Thyroid gland (tissue), 4 donors: ENCODE results near the gene CTNNA3. TPM values are rescaled to one million over a fixed set of nuclear protein-coding genes. Genes with fewer than 3 reads are reported as not detected.

Experiments used
- DNase-seq, 2 donors: peaks; one replicate each; pipeline ENCODE4 v3.0.0-alpha.2; 2019
- H3K27ac ChIP-seq, 3 donors: fragments of 200-600 bp; sonication (generic); 1 replicate in 2 of 3; 2 replicates in 1 of 3; pipeline ENCODE4 v1.5.1; 2016 to 2019; ENCODE audit warnings: mild to moderate bottlenecking in 1 of 3, moderate library complexity in 1 of 3
- H3K27me3 ChIP-seq: fragments of 200-600 bp; sonication (generic); one replicate; pipeline ENCODE4 v1.5.1; 2019
- H3K36me3 ChIP-seq, 2 donors: fragments of 200-600 bp; sonication (generic); one replicate each; pipeline ENCODE4 v1.5.1; 2016 to 2019
- H3K4me1 ChIP-seq, 2 donors: fragments of 200-600 bp; sonication (generic); one replicate each; pipeline ENCODE4 v1.5.1; 2017 to 2019
- H3K4me3 ChIP-seq, 3 donors: fragments of 200-600 bp; sonication (generic); replicated peaks in 1 of 3; 1 replicate in 2 of 3; 2 replicates in 1 of 3; pipeline ENCODE4 v1.5.1; 2016; ENCODE audit warnings: mild to moderate bottlenecking in 1 of 3
- H3K9me3 ChIP-seq: fragments of 200-600 bp; sonication (generic); one replicate; pipeline ENCODE4 v1.5.1; 2017
- POLR2A ChIP-seq, 2 donors: fragments of 450-650 bp; IDR thresholded peaks; one replicate each; pipeline ENCODE4 v1.6.1; 2017; ENCODE audit warnings: antibody characterized with exemption in 2 of 2, mild to moderate bottlenecking in 2 of 2, moderate library complexity in 1 of 2
- WGBS, 2 donors: methylation state at CpG; one replicate each; pipeline ENCODE4 v1.1.5; 2017; 5-methylcytosine and 5-hydroxymethylcytosine counted together
- intact Hi-C: fragments of 100-400 bp; cut with DNase I; formaldehyde crosslinking; loops from one replicate; pipeline ENCODE4 v1.15.1; 2023
- total RNA-seq, 4 donors: library from RNA; depleted of rRNA; stranded (reverse); fragments of >200 nt; gene quantifications; one replicate each; pipeline ENCODE4 v1.2.3, GENCODE V29; 2016
- TF ChIP-seq, protein P1 (sequence below), 6 experiments: fragments of 200-600 bp in 3 of 6; fragments of 450-650 bp in 3 of 6; sonication (generic) in 3 of 6; IDR thresholded peaks; one replicate each; pipeline ENCODE4 v1.5.1; 2016 to 2019; ENCODE audit warnings: antibody characterized with exemption in 6 of 6, mild to moderate bottlenecking in 2 of 6, inconsistent platforms in 1 of 6, moderate library complexity in 1 of 6

Gene CTNNA3
- total RNA-seq, 4 donors from 2014 or later, result 0.11 to 0.79 (median 0.13) TPM; not detected in 1

DNA sequence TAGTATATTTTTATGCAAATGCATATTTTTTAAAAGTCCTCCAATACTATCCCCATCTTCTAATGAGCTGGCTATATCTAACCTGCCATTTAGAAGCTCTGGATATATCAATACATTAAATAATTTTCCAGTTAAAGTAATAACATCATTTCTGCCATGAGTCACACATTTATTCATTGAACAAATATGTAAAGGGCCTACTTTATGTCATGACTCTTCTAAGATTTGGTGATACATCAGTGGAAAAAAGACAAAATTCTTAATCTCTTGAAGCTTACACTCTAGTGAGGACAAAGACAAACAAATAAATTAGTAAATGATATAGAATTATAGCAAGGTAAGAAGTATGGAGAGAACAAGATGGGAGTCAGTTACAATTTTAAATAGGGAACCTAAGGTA lies 1487.0 kb downstream of the CTNNA3 start:
- Histone ChIP-seq H3K4me1 (no peaks in the 10 kb centered on the region), H3K9me3 (no peaks in the 10 kb centered on the region), H3K27me3 (no peaks in the 10 kb centered on the region), H3K36me3 (no peaks in the 10 kb centered on the region), H3K4me3 (no peak overlapping the region), H3K27ac (no peak overlapping the region)
- no peak for DNase-seq
- TF ChIP-seq, protein P1, sequence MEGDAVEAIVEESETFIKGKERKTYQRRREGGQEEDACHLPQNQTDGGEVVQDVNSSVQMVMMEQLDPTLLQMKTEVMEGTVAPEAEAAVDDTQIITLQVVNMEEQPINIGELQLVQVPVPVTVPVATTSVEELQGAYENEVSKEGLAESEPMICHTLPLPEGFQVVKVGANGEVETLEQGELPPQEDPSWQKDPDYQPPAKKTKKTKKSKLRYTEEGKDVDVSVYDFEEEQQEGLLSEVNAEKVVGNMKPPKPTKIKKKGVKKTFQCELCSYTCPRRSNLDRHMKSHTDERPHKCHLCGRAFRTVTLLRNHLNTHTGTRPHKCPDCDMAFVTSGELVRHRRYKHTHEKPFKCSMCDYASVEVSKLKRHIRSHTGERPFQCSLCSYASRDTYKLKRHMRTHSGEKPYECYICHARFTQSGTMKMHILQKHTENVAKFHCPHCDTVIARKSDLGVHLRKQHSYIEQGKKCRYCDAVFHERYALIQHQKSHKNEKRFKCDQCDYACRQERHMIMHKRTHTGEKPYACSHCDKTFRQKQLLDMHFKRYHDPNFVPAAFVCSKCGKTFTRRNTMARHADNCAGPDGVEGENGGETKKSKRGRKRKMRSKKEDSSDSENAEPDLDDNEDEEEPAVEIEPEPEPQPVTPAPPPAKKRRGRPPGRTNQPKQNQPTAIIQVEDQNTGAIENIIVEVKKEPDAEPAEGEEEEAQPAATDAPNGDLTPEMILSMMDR (IDR thresholded peaks at IDR 0.05), result no peak
- no peak for TF ChIP-seq POLR2A (IDR thresholded peaks at IDR 0.05)
- intact Hi-C loops, result no loop called here

DNA sequence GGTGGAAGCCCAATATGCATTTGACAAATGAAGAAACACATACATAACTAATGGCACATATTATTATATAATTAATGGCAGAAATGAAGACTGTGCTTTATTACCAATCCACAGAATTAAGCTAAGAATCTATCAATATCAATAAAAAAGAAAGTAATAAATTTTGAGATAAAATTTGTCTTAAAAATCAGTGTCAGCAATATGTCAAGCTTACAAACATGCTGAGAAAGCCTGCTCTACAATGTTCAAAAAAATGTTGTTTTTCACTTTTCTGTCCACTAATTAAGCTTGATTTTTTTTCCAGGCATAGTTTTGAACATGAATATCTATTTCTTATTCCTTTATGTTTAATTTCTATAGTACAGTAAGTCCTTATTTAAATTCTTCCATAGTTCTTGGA lies 1491.2 kb downstream of the CTNNA3 start:
- Histone ChIP-seq H3K27me3 (no peaks in the 10 kb centered on the region), H3K36me3 (no peaks in the 10 kb centered on the region), H3K4me1 (no peaks in the 10 kb centered on the region), H3K9me3 (no peaks in the 10 kb centered on the region), H3K27ac (no peak overlapping the region), H3K4me3 (no peak overlapping the region)
- TF ChIP-seq, protein P1 (IDR thresholded peaks at IDR 0.05), result no peak
- no peak for TF ChIP-seq POLR2A (IDR thresholded peaks at IDR 0.05)
- intact Hi-C loops, result no loop called here
- DNase-seq, result no peak

DNA sequence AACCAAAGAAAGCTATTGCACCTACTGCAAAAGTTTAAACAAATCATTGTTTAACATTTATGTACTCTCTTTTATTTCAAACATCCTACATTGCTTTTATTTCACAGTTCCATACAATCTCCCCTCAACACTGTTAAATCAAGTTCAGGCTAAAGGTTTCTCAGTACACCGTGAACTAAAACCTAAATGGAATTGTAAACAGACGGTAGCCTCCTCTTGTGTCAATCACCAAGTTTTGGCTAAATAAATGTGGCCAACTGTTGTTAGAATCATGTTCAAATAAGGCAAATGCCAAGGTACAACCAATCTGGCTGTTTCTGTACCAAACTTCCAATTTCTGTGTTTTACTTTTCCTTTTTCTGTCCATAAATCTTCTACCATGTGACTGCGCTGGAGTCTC lies 1493.9 kb downstream of the CTNNA3 start:
- TF ChIP-seq, protein P1 (IDR thresholded peaks at IDR 0.05), result no peak
- TF ChIP-seq POLR2A (IDR thresholded peaks at IDR 0.05), result no peak
- H3K4me1 ChIP-seq, result no peaks in the 10 kb centered on the region
- 94 to 97% methylated on average over 3 of the region's 3 CpGs for WGBS, 2 donors
- no peaks in the 10 kb centered on the region for H3K9me3 ChIP-seq
- no peak overlapping the region for H3K27ac ChIP-seq
- no peak for DNase-seq
- intact Hi-C loops, result no loop called here
- no peak overlapping the region for H3K4me3 ChIP-seq
- no peaks in the 10 kb centered on the region for H3K27me3 ChIP-seq
- H3K36me3 ChIP-seq, result no peaks in the 10 kb centered on the region

DNA sequence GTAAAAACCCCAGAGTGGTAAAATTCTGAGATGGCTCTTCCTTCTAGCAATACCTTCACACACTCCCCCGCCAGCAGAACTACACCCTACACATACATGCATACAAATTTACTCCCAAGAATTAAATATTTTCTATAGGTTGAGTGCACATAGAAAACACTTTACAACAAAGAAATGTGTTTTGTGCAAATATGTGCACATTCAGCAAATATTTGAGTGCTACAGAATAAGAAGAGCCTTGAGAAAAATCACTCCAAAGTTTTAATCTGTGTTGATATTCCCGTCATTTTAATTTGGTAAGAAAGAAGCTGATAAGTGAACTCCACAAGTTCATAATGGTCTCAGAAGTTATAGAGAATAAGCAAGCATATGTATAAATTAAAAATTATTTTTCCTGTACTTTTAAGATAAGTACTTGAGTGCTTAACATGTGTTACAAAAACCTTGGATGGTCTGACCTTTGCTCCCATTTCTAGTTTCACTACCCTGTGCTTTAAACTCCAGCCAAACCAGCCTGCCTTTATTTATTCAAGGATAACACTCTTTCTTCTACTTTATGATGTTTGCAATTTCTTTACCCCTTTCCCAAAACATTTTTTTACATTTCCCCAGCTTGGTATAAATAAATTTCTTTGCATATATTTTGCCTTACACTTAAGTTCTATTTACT lies 1503.7 kb downstream of the CTNNA3 start:
- no peak overlapping the region for H3K4me3 ChIP-seq
- 88 to 91% methylated on average over 2 of the region's 2 CpGs for WGBS, 2 donors
- intact Hi-C loops, result no loop called here
- DNase-seq, result no peak
- no peaks in the 10 kb centered on the region for H3K36me3 ChIP-seq
- no peak overlapping the region for H3K27ac ChIP-seq
- H3K4me1 ChIP-seq, result peaks cover 0 to 3% of the 10 kb centered on the region in 2 donors
- no peaks in the 10 kb centered on the region for H3K27me3 ChIP-seq
- TF ChIP-seq, protein P1 (IDR thresholded peaks at IDR 0.05), result no peak
- TF ChIP-seq POLR2A (IDR thresholded peaks at IDR 0.05), result no peak
- H3K9me3 ChIP-seq, result no peaks in the 10 kb centered on the region

DNA sequence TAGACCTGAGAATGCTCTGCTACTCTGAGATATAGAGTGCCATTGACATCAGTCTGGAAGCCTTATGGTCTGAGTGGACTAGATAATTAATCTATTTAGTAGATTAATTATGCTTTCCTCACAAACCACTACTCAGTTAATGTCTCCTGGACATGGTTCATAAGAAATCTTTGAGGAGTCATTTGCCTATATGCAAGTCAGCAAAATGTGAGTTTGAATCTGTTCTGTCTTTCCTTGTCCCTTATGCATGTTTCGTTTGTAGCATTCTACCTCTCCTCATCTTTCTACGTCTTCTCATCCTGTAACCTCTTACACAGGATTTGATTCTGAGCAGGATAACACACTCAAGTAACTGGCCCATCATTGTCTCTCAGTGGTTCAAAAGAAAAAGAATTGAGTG lies 1505.6 kb downstream of the CTNNA3 start:
- no peak for DNase-seq
- H3K36me3 ChIP-seq, result no peaks in the 10 kb centered on the region
- 87 to 93% methylated on average over 2 of the region's 2 CpGs for WGBS, 2 donors
- H3K4me3 ChIP-seq, result no peak overlapping the region
- intact Hi-C loops, result no loop called here
- H3K27me3 ChIP-seq, result no peaks in the 10 kb centered on the region
- H3K4me1 ChIP-seq, result peaks cover 0 to 3% of the 10 kb centered on the region in 2 donors
- TF ChIP-seq, protein P1 (IDR thresholded peaks at IDR 0.05), result no peak
- no peak overlapping the region for H3K27ac ChIP-seq
- H3K9me3 ChIP-seq, result no peaks in the 10 kb centered on the region
